ENCODE results near the gene ARL5B. TPM values are rescaled to one million over a fixed set of nuclear protein-coding genes. Genes with fewer than 3 reads are reported as not detected.
"Not testable (repeated sequence)": the region's sequence is repeated elsewhere in the genome, so short reads cannot be mapped to it uniquely, and the experiment has no call there.

ARL5B gene
- total RNA-seq, 1 donor from 2014 or later, result 36.7 TPM

GRCh38 chr10:18635995-18636394 lies 23.2 kb upstream of the ARL5B start:
- Histone ChIP-seq H3K9me3 (ENCODE audit: insufficient read depth, low read depth, low read length) (no peaks in the 10 kb centered on the region), H3K27me3 (ENCODE audit: insufficient read depth, low read length) (no peaks in the 10 kb centered on the region), H3K27ac (ENCODE audit: low read depth, low read length) (no peak overlapping the region), H3K36me3 (ENCODE audit: insufficient read depth, low read length) (no peaks in the 10 kb centered on the region), H3K4me1 (ENCODE audit: insufficient read depth, low read length) (no peaks in the 10 kb centered on the region), H3K9ac (ENCODE audit: low read length) (no peak overlapping the region), H3K4me3 (ENCODE audit: insufficient read depth, low read depth, low read length) (no peak overlapping the region), H3K4me2 (ENCODE audit: low read length) (no peak overlapping the region), H4K20me1 (ENCODE audit: insufficient read depth, low read length) (no peaks in the 10 kb centered on the region), H3K79me2 (ENCODE audit: insufficient read depth, low read length) (no peaks in the 10 kb centered on the region), H2AFZ (ENCODE audit: low read depth, low read length) (no peak overlapping the region)
- peaks cover 2% of the 10 kb centered on the region for H3K9me3 Mint-ChIP-seq (ENCODE audit: unreplicated experiment)
- no peak for DNase-seq (ENCODE audit: low read depth)
- peaks cover 2% of the 10 kb centered on the region for H3K36me3 Mint-ChIP-seq (ENCODE audit: low read depth, unreplicated experiment)
- no peak for FAIRE-seq
- H3K4me1 Mint-ChIP-seq (ENCODE audit: low read depth, unreplicated experiment), result no peaks in the 10 kb centered on the region
- no peak overlapping the region for H3K4me3 Mint-ChIP-seq (ENCODE audit: unreplicated experiment)
- no peaks in the 10 kb centered on the region for H3K27me3 Mint-ChIP-seq (ENCODE audit: low read depth, unreplicated experiment)
- TF ChIP-seq EZH2 (IDR thresholded peaks at IDR 0.05; ENCODE audit: insufficient read depth, low read length), result no peak
- TF ChIP-seq, protein P1, sequence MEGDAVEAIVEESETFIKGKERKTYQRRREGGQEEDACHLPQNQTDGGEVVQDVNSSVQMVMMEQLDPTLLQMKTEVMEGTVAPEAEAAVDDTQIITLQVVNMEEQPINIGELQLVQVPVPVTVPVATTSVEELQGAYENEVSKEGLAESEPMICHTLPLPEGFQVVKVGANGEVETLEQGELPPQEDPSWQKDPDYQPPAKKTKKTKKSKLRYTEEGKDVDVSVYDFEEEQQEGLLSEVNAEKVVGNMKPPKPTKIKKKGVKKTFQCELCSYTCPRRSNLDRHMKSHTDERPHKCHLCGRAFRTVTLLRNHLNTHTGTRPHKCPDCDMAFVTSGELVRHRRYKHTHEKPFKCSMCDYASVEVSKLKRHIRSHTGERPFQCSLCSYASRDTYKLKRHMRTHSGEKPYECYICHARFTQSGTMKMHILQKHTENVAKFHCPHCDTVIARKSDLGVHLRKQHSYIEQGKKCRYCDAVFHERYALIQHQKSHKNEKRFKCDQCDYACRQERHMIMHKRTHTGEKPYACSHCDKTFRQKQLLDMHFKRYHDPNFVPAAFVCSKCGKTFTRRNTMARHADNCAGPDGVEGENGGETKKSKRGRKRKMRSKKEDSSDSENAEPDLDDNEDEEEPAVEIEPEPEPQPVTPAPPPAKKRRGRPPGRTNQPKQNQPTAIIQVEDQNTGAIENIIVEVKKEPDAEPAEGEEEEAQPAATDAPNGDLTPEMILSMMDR (IDR thresholded peaks at IDR 0.05; ENCODE audit: insufficient read depth, low read depth, low read length), result no peak
- no peak overlapping the region for H3K27ac Mint-ChIP-seq (ENCODE audit: unreplicated experiment)

DNA sequence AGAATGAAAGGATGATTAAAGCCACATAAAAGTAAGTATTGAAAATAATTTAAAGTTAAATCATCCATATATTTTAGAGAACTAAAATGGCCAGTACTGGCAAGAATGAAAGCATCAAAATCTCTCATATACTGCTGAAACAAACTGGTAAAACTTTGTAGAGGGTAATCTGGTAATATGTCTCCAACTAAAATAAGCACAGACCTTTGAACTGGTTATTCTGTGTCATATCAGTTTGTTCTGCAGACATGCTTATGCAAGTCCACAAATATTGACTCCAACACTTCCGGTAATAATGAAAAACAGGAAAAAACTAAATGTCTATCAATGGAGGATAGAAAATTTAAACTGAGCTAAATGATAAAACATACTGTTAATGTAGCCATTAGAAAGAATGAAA lies 21.8 kb upstream of the ARL5B start:
- H3K27ac Mint-ChIP-seq (ENCODE audit: unreplicated experiment); H3K4me1 ChIP-seq (ENCODE audit: insufficient read depth, low read length): not testable (repeated sequence)

DNA sequence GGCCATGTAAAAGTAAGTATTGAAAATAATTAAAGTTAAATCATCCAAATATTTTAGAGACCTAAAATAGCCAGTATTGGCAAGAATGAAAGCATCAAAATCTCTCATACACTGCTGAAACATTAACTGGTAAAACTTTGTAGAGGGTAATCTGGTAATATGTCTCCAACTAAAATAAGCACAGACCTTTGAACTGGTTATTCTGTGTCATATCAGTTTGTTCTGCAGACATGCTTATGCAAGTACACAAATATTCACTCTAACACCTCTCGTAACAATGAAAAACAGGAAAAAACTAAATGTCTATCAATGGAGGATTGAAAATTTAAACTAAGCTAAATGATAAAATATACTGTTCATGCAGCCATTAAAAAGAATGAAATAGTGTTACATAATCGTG lies 19.5 kb upstream of the ARL5B start:
- H3K4me2 ChIP-seq (ENCODE audit: low read length); H3K27ac ChIP-seq (ENCODE audit: low read depth, low read length); H4K20me1 ChIP-seq (ENCODE audit: insufficient read depth, low read length); H3K27me3 ChIP-seq (ENCODE audit: insufficient read depth, low read length); H3K27me3 Mint-ChIP-seq (ENCODE audit: low read depth, unreplicated experiment); H3K9ac ChIP-seq (ENCODE audit: low read length); H3K9me3 Mint-ChIP-seq (ENCODE audit: unreplicated experiment); H3K27ac Mint-ChIP-seq (ENCODE audit: unreplicated experiment); H3K36me3 Mint-ChIP-seq (ENCODE audit: low read depth, unreplicated experiment); DNase-seq (ENCODE audit: low read depth); H3K4me1 ChIP-seq (ENCODE audit: insufficient read depth, low read length); H3K4me3 ChIP-seq (ENCODE audit: insufficient read depth, low read depth, low read length); H3K4me3 Mint-ChIP-seq (ENCODE audit: unreplicated experiment); H2AFZ ChIP-seq (ENCODE audit: low read depth, low read length); H3K36me3 ChIP-seq (ENCODE audit: insufficient read depth, low read length); H3K9me3 ChIP-seq (ENCODE audit: insufficient read depth, low read depth, low read length); FAIRE-seq; H3K4me1 Mint-ChIP-seq (ENCODE audit: low read depth, unreplicated experiment); H3K79me2 ChIP-seq (ENCODE audit: insufficient read depth, low read length): not testable (repeated sequence)

More for the DNA sequence above, 21.8 kb upstream of the ARL5B start:
- not testable (repeated sequence) for H3K27me3 ChIP-seq (ENCODE audit: insufficient read depth, low read length); H3K9me3 ChIP-seq (ENCODE audit: insufficient read depth, low read depth, low read length); H3K9ac ChIP-seq (ENCODE audit: low read length); H3K36me3 ChIP-seq (ENCODE audit: insufficient read depth, low read length); FAIRE-seq; DNase-seq (ENCODE audit: low read depth); H3K4me2 ChIP-seq (ENCODE audit: low read length); H3K27me3 Mint-ChIP-seq (ENCODE audit: low read depth, unreplicated experiment); H3K27ac ChIP-seq (ENCODE audit: low read depth, low read length); H3K4me1 Mint-ChIP-seq (ENCODE audit: low read depth, unreplicated experiment); H3K4me3 ChIP-seq (ENCODE audit: insufficient read depth, low read depth, low read length); H3K36me3 Mint-ChIP-seq (ENCODE audit: low read depth, unreplicated experiment); H2AFZ ChIP-seq (ENCODE audit: low read depth, low read length); H4K20me1 ChIP-seq (ENCODE audit: insufficient read depth, low read length); H3K79me2 ChIP-seq (ENCODE audit: insufficient read depth, low read length); H3K4me3 Mint-ChIP-seq (ENCODE audit: unreplicated experiment); H3K9me3 Mint-ChIP-seq (ENCODE audit: unreplicated experiment)

DNA sequence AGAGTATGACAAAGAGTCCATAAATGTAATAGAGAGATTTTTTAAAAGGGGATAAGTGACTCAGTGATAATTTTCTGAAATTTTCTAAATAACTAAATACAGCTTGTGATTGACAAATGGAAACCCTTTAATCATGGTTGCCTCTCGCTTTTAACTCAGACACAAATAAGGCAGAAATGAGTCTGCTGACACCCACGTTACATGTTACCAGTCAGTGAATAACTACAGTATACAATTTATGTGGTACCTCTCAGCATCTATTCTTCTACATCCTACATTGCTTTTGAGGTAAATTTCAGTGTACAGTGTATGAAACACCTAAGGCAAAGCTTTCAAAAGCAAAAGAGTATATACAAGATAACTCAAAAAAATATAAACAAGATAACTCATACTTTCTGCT lies 12.1 kb upstream of the ARL5B start:
- TF ChIP-seq, protein P1 (IDR thresholded peaks at IDR 0.05; ENCODE audit: insufficient read depth, low read depth, low read length), result no peak
- TF ChIP-seq EZH2 (IDR thresholded peaks at IDR 0.05; ENCODE audit: insufficient read depth, low read length), result no peak
- H3K9me3 ChIP-seq (ENCODE audit: insufficient read depth, low read depth, low read length), result no peaks in the 10 kb centered on the region
- FAIRE-seq (no peak), DNase-seq (ENCODE audit: low read depth) (no peak)
- H3K4me2 ChIP-seq (ENCODE audit: low read length), result no peak overlapping the region
- H4K20me1 ChIP-seq (ENCODE audit: insufficient read depth, low read length), result no peaks in the 10 kb centered on the region
- Mint-ChIP-seq H3K4me3 (ENCODE audit: unreplicated experiment) (no peak overlapping the region), H3K4me1 (ENCODE audit: low read depth, unreplicated experiment) (peaks cover 3% of the 10 kb centered on the region), H3K27ac (ENCODE audit: unreplicated experiment) (no peak overlapping the region), H3K9me3 (ENCODE audit: unreplicated experiment) (peaks cover 3% of the 10 kb centered on the region), H3K36me3 (ENCODE audit: low read depth, unreplicated experiment) (no peaks in the 10 kb centered on the region), H3K27me3 (ENCODE audit: low read depth, unreplicated experiment) (no peaks in the 10 kb centered on the region)
- H3K9ac ChIP-seq (ENCODE audit: low read length), result no peak overlapping the region
- H3K27me3 ChIP-seq (ENCODE audit: insufficient read depth, low read length), result no peaks in the 10 kb centered on the region
- no peak overlapping the region for H3K27ac ChIP-seq (ENCODE audit: low read depth, low read length)
- peaks cover 24% of the 10 kb centered on the region for H3K79me2 ChIP-seq (ENCODE audit: insufficient read depth, low read length)
- peaks cover 5% of the 10 kb centered on the region for H3K36me3 ChIP-seq (ENCODE audit: insufficient read depth, low read length)
- no peak overlapping the region for H3K4me3 ChIP-seq (ENCODE audit: insufficient read depth, low read depth, low read length)
- no peak overlapping the region for H2AFZ ChIP-seq (ENCODE audit: low read depth, low read length)
- H3K4me1 ChIP-seq (ENCODE audit: insufficient read depth, low read length), result peaks cover 5% of the 10 kb centered on the region
